Measurements from ENCODE around the gene LRFN2.

LRFN2 gene

GRCh38 chr6:40537446-40537845, 49.7 kb downstream of the LRFN2 start:
- TF ChIP-seq CTCF (IDR thresholded peaks at IDR 0.05) (no peak), ZFX (IDR thresholded peaks at IDR 0.05; ENCODE audit: borderline replicate concordance) (no peak)
- H3K27ac ChIP-seq: no peak overlapping the region

DNA sequence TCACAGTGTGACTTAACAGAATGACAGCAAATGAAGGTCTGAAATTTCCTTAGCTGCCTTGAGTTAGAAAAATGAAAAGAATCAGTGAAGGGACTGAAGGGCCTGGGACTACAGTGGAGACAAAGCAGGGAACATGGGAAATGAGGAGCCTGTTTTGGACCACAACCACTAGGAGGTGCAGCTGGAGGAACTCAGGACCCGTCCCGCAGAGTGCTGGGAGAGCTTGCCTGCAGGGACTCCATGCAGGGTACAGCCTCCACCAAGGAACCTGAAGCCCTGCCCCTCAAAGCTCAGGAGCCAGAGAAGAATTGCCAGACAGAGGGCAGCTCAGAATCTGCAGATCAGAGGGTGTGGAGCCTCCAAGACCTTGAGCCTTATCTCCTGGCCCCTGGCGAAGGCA, 50.7 kb downstream of the LRFN2 start:
- TF ChIP-seq ZFX (IDR thresholded peaks at IDR 0.05; ENCODE audit: borderline replicate concordance): no peak
- TF ChIP-seq CTCF (IDR thresholded peaks at IDR 0.05): peak; percentile 29; the same call in 1 of the 2 replicates
- no peak overlapping the region for H3K27ac ChIP-seq

DNA sequence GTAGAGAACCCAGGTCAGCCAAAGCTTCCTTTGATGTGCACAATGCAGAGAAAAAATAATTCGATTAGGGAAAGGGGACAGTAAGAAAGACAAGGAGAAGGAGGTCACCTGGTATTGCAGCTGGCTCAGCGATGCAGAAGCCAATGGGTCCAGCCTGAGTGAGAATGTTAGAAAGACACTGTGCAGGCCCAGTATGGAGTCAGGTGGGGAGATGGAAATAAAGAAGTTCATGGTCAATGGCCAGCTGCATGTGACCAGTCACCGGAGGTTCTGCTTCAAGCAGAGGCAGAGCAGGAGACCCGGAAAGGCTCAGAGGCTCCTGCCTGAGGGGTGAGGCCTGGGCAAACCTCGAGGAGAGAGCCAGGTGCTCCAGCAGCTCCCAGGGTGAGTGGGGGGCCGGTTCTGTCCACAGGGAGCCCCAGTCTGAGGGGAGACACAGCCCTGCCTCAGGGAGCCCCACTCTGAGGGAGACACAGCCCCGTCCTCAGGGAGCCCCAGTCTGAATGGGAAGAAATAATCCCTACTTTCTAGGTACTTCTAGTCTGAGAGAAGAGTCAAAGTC, 51.3 kb downstream of the LRFN2 start:
- H3K27ac ChIP-seq: no peak overlapping the region
- no peak for TF ChIP-seq CTCF (IDR thresholded peaks at IDR 0.05)

- TF ChIP-seq ZFX (IDR thresholded peaks at IDR 0.05; ENCODE audit: borderline replicate concordance) (no peak), CTCF (IDR thresholded peaks at IDR 0.05) (no peak)
- no peak overlapping the region for H3K27ac ChIP-seq
Observed at GRCh38 chr6:40535110-40535818, 51.9 kb downstream of the LRFN2 start.

GRCh38 chr6:40532349-40533000, 54.7 kb downstream of the LRFN2 start:
- TF ChIP-seq ZFX (IDR thresholded peaks at IDR 0.05; ENCODE audit: borderline replicate concordance) (no peak), CTCF (IDR thresholded peaks at IDR 0.05) (no peak)

GRCh38 chr6:40529919-40530318, 57.2 kb downstream of the LRFN2 start:
- no peak overlapping the region for H3K27ac ChIP-seq
- TF ChIP-seq CTCF (IDR thresholded peaks at IDR 0.05) (no peak), ZFX (IDR thresholded peaks at IDR 0.05; ENCODE audit: borderline replicate concordance) (no peak)

More at GRCh38 chr6:40532349-40533000, 54.7 kb downstream of the LRFN2 start:
- no peak overlapping the region for H3K27ac ChIP-seq

- TF ChIP-seq CTCF (IDR thresholded peaks at IDR 0.05) (no peak), ZFX (IDR thresholded peaks at IDR 0.05; ENCODE audit: borderline replicate concordance) (no peak)
Observed at GRCh38 chr6:40529040-40529439, 58.1 kb downstream of the LRFN2 start.

More at GRCh38 chr6:40529040-40529439, 58.1 kb downstream of the LRFN2 start:
- no peak overlapping the region for H3K27ac ChIP-seq

All from 22Rv1 (cell line).